CD4-positive, alpha-beta T cell (primary cell): ENCODE results near the gene CENPL. TPM values are rescaled to one million over a fixed set of nuclear protein-coding genes. Genes with fewer than 3 reads are reported as not detected.

Source experiments
- ATAC-seq: fragments of 200-7000 bp; cut with Tn5 transposase; one replicate; pipeline ENCODE4 v1.10.0; 2022; ENCODE audit warnings: mild to moderate bottlenecking; ENCODE audit not compliant: poor library complexity
- CTCF ChIA-PET: fragments of 350-600 bp; sonication (Branson Sonifier 250); formaldehyde crosslinking; loops from one replicate; lab custom pipeline; 2021; ENCODE audit warnings: antibody characterized with exemption, inconsistent platforms; lab: Charles Lee
- POLR2A ChIA-PET: fragments of 350-600 bp; sonication (Branson Sonifier 250); formaldehyde crosslinking; loops from one replicate; lab custom pipeline; 2021; ENCODE audit warnings: antibody characterized with exemption, inconsistent platforms; lab: Charles Lee
- DNase-seq, 14 experiments: peaks; one replicate each; pipeline ENCODE4 v3.0.0-alpha.2; 2013 to 2020; ENCODE audit warnings: mixed read lengths in 2 of 14
- H3K27ac ChIP-seq, 2 donors: one replicate each; pipeline versions ENCODE4 v1.5.1 to v1.7.0; 2013; ENCODE audit warnings: low read length in 2 of 2, low read depth in 1 of 2, mild to moderate bottlenecking in 1 of 2
- H3K27me3 ChIP-seq, 2 experiments: 1 replicate in 1 of 2; 2 replicates in 1 of 2; pipeline versions ENCODE4 v1.6.1 to v1.7.0; 2013; ENCODE audit warnings: low read length in 2 of 2, control low read depth in 1 of 2, mild to moderate bottlenecking in 1 of 2, moderate library complexity in 1 of 2; ENCODE audit not compliant: insufficient read depth in 2 of 2, control insufficient read depth in 1 of 2
- H3K36me3 ChIP-seq: one replicate; pipeline ENCODE4 v1.6.1; 2013; ENCODE audit warnings: low read length, control low read depth; ENCODE audit not compliant: insufficient read depth
- H3K4me1 ChIP-seq: one replicate; pipeline ENCODE4 v1.6.1; 2013; ENCODE audit warnings: low read length, control low read depth; ENCODE audit not compliant: insufficient read depth
- H3K4me3 ChIP-seq: one replicate; pipeline ENCODE4 v1.5.1; 2013; ENCODE audit warnings: mild to moderate bottlenecking, low read length, moderate library complexity
- H3K9me3 ChIP-seq, 2 experiments: 1 replicate in 1 of 2; 2 replicates in 1 of 2; pipeline versions ENCODE4 v1.6.1 to v1.7.0; 2013; ENCODE audit warnings: low read length in 2 of 2, mild to moderate bottlenecking in 2 of 2, control low read depth in 1 of 2, moderate library complexity in 1 of 2; ENCODE audit not compliant: control insufficient read depth in 1 of 2, insufficient read depth in 1 of 2
- H3K27ac Mint-ChIP-seq: one replicate; pipeline ENCODE4 v1.8.0; 2020; ENCODE audit warnings: mixed read lengths
- H3K27me3 Mint-ChIP-seq: one replicate; pipeline ENCODE4 v1.8.0; 2021; ENCODE audit warnings: mixed read lengths
- H3K36me3 Mint-ChIP-seq: one replicate; pipeline ENCODE4 v1.8.0; 2021; ENCODE audit warnings: low read depth, mixed read lengths
- H3K4me1 Mint-ChIP-seq: one replicate; pipeline ENCODE4 v1.8.0; 2021; ENCODE audit warnings: low read depth, mixed read lengths
- H3K4me3 Mint-ChIP-seq: one replicate; pipeline ENCODE4 v1.8.0; 2020; ENCODE audit warnings: mild to moderate bottlenecking, mixed read lengths
- H3K9me3 Mint-ChIP-seq: one replicate; pipeline ENCODE4 v1.8.0; 2020; ENCODE audit warnings: mixed read lengths
- CTCF ChIP-seq: fragments of 200-600 bp; IDR thresholded peaks from one replicate; pipeline ENCODE4 v1.8.0; 2022; ENCODE audit warnings: antibody characterized with exemption, mild to moderate bottlenecking
- intact Hi-C, 2 experiments: fragments of 100-400 bp; cut with DNase I in 1 of 2; cut with micrococcal nuclease in 1 of 2; formaldehyde crosslinking; loops; one replicate each; pipeline versions ENCODE4 v1.15.1 to v1.9.0; 2023 to 2025; cut with DNase I, micrococcal nuclease
- total RNA-seq, 174 experiments: library from RNA in 2 of 174; stranded (reverse) in 2 of 174; gene quantifications; one replicate each; pipeline ENCODE4 v1.2.3 and lab custom pipeline; 2021 to 2026

CENPL gene
- total RNA-seq, 2 experiments from 2014 or later: 3.8 to 4.7 TPM

- POLR2A ChIA-PET: interaction anchor here (1.2 to 7.9 kb wide), 5 partner anchors 14 to 1133 kb away, joined by 4 to 96 read pairs (median 7); partner anchors contain the start of genes CACYBP, CENPL, DARS2 and RC3H1
- Mint-ChIP-seq H3K36me3 (peaks cover 85% of the 10 kb centered on the region), H3K4me1 (peaks cover 77% of the 10 kb centered on the region), H3K27ac (peak overlapping the region; percentile 95), H3K9me3 (no peaks in the 10 kb centered on the region), H3K4me3 (peak overlapping the region; percentile 93), H3K27me3 (no peaks in the 10 kb centered on the region)
- DNase-seq: peak in 1 of 14 experiments; percentile 13
- no peak for TF ChIP-seq CTCF
- peak overlapping the region; percentile 90 for H3K4me3 ChIP-seq
- H3K9me3 ChIP-seq: no peaks in the 10 kb centered on the region
- intact Hi-C loops: loop anchor here (2.0 to 5.0 kb wide), 4 partner anchors 154 to 1131 kb away; partner anchors contain the start of genes CACYBP (in 1 of the 2), KLHL20 (in 1 of the 2) and PRDX6 (in 1 of the 2)
- ATAC-seq: no peak
- no peaks in the 10 kb centered on the region for H3K27me3 ChIP-seq
- CTCF ChIA-PET: no interaction called here
- peaks cover 54% of the 10 kb centered on the region for H3K36me3 ChIP-seq
- peaks cover 54% of the 10 kb centered on the region for H3K4me1 ChIP-seq
- peak overlapping the region; percentile 96 for H3K27ac ChIP-seq
Measured at GRCh38 chr1:173866413-173867115, 41.9 kb upstream of the CENPL start.

- ATAC-seq (no peak), DNase-seq (no peak)
- TF ChIP-seq CTCF: no peak
- peak overlapping the region; percentile 93 for H3K4me3 Mint-ChIP-seq
- H3K9me3 Mint-ChIP-seq: no peaks in the 10 kb centered on the region
- peaks cover 68% of the 10 kb centered on the region for H3K4me1 Mint-ChIP-seq
- no peaks in the 10 kb centered on the region for H3K27me3 ChIP-seq
- H3K27ac ChIP-seq: peak overlapping the region in 1 of 2 donors; percentile 96
- no peaks in the 10 kb centered on the region for H3K9me3 ChIP-seq
- H3K27ac Mint-ChIP-seq: peak overlapping the region; percentile 95
- peaks cover 46% of the 10 kb centered on the region for H3K4me1 ChIP-seq
- no peaks in the 10 kb centered on the region for H3K27me3 Mint-ChIP-seq
- POLR2A ChIA-PET: interaction anchor here (0.9 to 7.9 kb wide), 6 partner anchors 13 to 1134 kb away, joined by 3 to 96 read pairs (median 4); partner anchors contain the start of genes CACYBP, CENPL, DARS2 and RC3H1
- CTCF ChIA-PET: no interaction called here
- intact Hi-C loops: loop anchor here (2.0 to 5.0 kb wide), 4 partner anchors 153 to 1132 kb away; partner anchors contain the start of genes CACYBP (in 1 of the 2), KLHL20 (in 1 of the 2) and PRDX6 (in 1 of the 2)
- H3K36me3 ChIP-seq: peaks cover 54% of the 10 kb centered on the region
- peaks cover 76% of the 10 kb centered on the region for H3K36me3 Mint-ChIP-seq
- peak overlapping the region; percentile 90 for H3K4me3 ChIP-seq
Measured at GRCh38 chr1:173865468-173866164, 40.9 kb upstream of the CENPL start.

GRCh38 chr1:173864179-173864867 lies 39.6 kb upstream of the CENPL start:
- ATAC-seq: no peak
- Mint-ChIP-seq H3K27me3 (no peaks in the 10 kb centered on the region), H3K27ac (peak overlapping the region; percentile 95), H3K4me3 (peak overlapping the region; percentile 93), H3K4me1 (peaks cover 55% of the 10 kb centered on the region), H3K9me3 (no peaks in the 10 kb centered on the region), H3K36me3 (peaks cover 81% of the 10 kb centered on the region)
- no peaks in the 10 kb centered on the region for H3K9me3 ChIP-seq
- peaks cover 59% of the 10 kb centered on the region for H3K36me3 ChIP-seq
- peaks cover 38% of the 10 kb centered on the region for H3K4me1 ChIP-seq
- CTCF ChIA-PET: interaction anchor here (0.8 to 1.4 kb wide), 2 partner anchors 36 to 40 kb away, joined by 3 to 5 read pairs; partner anchors contain the start of genes CENPL and DARS2
- DNase-seq: peak in 1 of 14 experiments; percentile 33
- no peak overlapping the region for H3K4me3 ChIP-seq
- no peaks in the 10 kb centered on the region for H3K27me3 ChIP-seq
- no peak for TF ChIP-seq CTCF
- intact Hi-C loops: no loop called here
- POLR2A ChIA-PET: interaction anchor here (0.9 to 7.9 kb wide), 3 partner anchors 20 to 388 kb away, joined by 3 to 96 read pairs (median 4); partner anchors contain the start of genes CENPL and DARS2
- H3K27ac ChIP-seq: peak overlapping the region; percentile 27 to 40
